Measurements from ENCODE around the gene CPXM1.

GRCh38 chr20:2845607-2846006 is 45.2 kb upstream of the CPXM1 start:
- TF ChIP-seq POLR2A (IDR thresholded peaks at IDR 0.05), result no peak
- TF ChIP-seq, protein P1, sequence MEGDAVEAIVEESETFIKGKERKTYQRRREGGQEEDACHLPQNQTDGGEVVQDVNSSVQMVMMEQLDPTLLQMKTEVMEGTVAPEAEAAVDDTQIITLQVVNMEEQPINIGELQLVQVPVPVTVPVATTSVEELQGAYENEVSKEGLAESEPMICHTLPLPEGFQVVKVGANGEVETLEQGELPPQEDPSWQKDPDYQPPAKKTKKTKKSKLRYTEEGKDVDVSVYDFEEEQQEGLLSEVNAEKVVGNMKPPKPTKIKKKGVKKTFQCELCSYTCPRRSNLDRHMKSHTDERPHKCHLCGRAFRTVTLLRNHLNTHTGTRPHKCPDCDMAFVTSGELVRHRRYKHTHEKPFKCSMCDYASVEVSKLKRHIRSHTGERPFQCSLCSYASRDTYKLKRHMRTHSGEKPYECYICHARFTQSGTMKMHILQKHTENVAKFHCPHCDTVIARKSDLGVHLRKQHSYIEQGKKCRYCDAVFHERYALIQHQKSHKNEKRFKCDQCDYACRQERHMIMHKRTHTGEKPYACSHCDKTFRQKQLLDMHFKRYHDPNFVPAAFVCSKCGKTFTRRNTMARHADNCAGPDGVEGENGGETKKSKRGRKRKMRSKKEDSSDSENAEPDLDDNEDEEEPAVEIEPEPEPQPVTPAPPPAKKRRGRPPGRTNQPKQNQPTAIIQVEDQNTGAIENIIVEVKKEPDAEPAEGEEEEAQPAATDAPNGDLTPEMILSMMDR (IDR thresholded peaks at IDR 0.05), result no peak
- no peak for TF ChIP-seq POLR2AphosphoS5 (IDR thresholded peaks at IDR 0.05; ENCODE audit: insufficient read depth in 1 of 2, low read depth in 1 of 2)

Data from vagina (tissue), 2 donors.